ENCODE measurements around the gene IQCE. TPM values are rescaled to one million over a fixed set of nuclear protein-coding genes. Genes with fewer than 3 reads are reported as not detected.

IQCE gene
- total and polyA plus RNA-seq, 12 donors = 4.2 to 13.8 (median 9.3) TPM

GRCh38 chr7:2537981-2538851 lies 20.6 kb upstream of the IQCE start:
- Histone ChIP-seq H3K27ac (no peak overlapping the region), H3K4me1 (no peaks in the 10 kb centered on the region), H3K27me3 (no peaks in the 10 kb centered on the region), H3K36me3 (peaks cover 0 to 61% (median 31%) of the 10 kb centered on the region in 9 donors), H3K4me3 (no peak overlapping the region), H3K9me3 (no peaks in the 10 kb centered on the region)
- DNase-seq (no peak), ATAC-seq (peak in 2 of 8 donors; percentile 10 to 13)
- WGBS, 2 donors = 89 to 93% methylated on average over 47 of the region's 47 CpGs
- intact Hi-C loops (cut with DNase I) = no loop called here
- TF ChIP-seq CTCF (IDR thresholded peaks at IDR 0.05) = no peak

DNA sequence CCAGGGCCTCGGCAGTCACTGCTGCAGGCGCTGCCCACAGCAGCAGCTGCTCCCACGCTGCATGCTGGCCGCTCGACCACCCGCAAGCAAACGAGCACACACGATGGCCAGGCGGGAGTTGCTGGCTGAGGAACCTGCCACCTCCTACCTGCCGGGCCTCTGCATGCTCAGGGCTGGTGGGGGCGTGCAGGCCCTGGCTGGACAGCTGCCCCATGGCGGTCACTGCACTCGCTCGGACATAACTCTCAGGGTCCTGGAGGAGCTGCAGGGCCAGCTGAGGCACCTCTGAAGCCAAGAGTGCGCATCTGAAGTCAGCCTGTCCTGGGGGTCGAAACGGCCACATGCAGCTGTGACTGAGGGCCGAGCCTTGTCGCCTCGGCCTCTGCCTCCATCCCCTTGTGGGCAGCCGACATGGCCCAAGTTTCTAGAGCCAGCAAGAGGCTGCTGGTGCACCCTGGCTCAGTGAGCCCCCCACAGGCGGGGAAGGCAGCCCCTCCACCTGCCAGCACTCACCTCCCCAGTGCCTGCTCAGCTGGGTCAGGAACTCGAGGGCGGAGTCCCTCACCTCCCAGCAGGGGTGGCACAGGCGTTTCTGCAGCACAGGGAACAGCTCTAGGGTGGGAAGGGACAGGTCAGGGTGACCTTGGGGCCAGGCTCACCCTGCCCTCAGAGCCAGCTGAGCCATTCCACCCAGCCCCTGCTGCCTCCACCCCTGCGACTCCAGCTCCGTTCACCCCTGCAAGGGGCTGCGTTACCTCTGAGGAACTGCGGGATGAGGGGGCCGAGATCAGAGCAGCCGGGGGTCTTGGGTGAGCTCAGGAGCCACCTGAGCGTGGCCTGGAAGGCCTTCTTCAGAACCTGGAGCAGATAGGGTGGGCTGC lies 19.5 kb upstream of the IQCE start:
- WGBS, 2 donors = 91 to 93% methylated on average over 32 of the region's 32 CpGs
- intact Hi-C loops (cut with DNase I) = no loop called here
- Histone ChIP-seq H3K4me3 (no peak overlapping the region), H3K9me3 (no peaks in the 10 kb centered on the region), H3K27ac (no peak overlapping the region), H3K36me3 (peaks cover 0 to 72% (median 40%) of the 10 kb centered on the region in 9 donors), H3K27me3 (no peaks in the 10 kb centered on the region), H3K4me1 (no peaks in the 10 kb centered on the region)
- no peak for TF ChIP-seq CTCF (IDR thresholded peaks at IDR 0.05)
- DNase-seq (no peak), ATAC-seq (peak in 1 of 8 donors; percentile 7)

- ATAC-seq = no peak
- no peak for TF ChIP-seq CTCF (IDR thresholded peaks at IDR 0.05)
- no peak overlapping the region for H3K27ac ChIP-seq
- no peaks in the 10 kb centered on the region for H3K4me1 ChIP-seq
- H3K27me3 ChIP-seq = no peaks in the 10 kb centered on the region
- H3K9me3 ChIP-seq = no peaks in the 10 kb centered on the region
- no peak overlapping the region for H3K4me3 ChIP-seq
- WGBS, 2 donors = 96% methylated on average over 7 of the region's 7 CpGs
- peaks cover 0 to 81% (median 46%) of the 10 kb centered on the region in 9 donors for H3K36me3 ChIP-seq
- intact Hi-C loops (cut with DNase I) = loop anchor here in 1 of 10 donors (10.0 kb wide), 1 partner anchor 65 kb away; the partner anchor contains the start of gene GRIFIN
- DNase-seq = no peak
Observed at GRCh38 chr7:2540133-2540532, 18.6 kb upstream of the IQCE start.

- intact Hi-C loops (cut with DNase I) = loop anchor here in 1 of 10 donors (10.0 kb wide), 1 partner anchor 66 kb away; the partner anchor contains the start of gene GRIFIN
- Histone ChIP-seq H3K4me1 (no peaks in the 10 kb centered on the region), H3K4me3 (no peak overlapping the region), H3K36me3 (peaks cover 0 to 86% (median 48%) of the 10 kb centered on the region in 9 donors), H3K9me3 (no peaks in the 10 kb centered on the region), H3K27ac (no peak overlapping the region), H3K27me3 (no peaks in the 10 kb centered on the region)
- ATAC-seq (peak in 1 of 8 donors; percentile 11), DNase-seq (no peak)
- no peak for TF ChIP-seq CTCF (IDR thresholded peaks at IDR 0.05)
- 92 to 95% methylated on average over 19 of the region's 19 CpGs for WGBS, 2 donors
Observed at GRCh38 chr7:2540641-2541051, 18.1 kb upstream of the IQCE start.
